Measurements from ENCODE around the gene IL24. TPM values are rescaled to one million over a fixed set of nuclear protein-coding genes. Genes with fewer than 3 reads are reported as not detected.

IL24 gene
- total RNA-seq, 1 donor from 2014 or later, result 0.77 TPM

DNA sequence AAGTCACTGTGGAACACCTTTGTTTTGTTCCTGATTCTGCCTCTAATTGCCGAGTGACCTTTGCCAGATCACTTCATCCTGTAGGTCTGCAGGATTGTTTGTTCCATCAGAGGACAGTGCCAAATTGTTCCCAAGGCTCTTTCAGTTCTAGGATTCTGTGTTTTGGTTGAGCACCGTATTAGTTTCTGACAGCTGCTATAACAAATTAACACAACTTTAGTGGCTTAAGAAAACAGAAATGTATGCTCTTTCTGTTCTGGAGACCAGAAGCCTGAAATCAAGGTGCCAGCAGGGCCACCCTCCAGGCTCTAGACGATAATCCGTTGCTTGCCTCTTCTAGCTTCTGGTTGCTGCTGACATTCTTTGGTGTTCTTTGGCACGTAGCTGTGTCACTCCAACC, 52.4 kb downstream of the IL24 start:
- intact Hi-C loops (cut with micrococcal nuclease), result no loop called here

DNA sequence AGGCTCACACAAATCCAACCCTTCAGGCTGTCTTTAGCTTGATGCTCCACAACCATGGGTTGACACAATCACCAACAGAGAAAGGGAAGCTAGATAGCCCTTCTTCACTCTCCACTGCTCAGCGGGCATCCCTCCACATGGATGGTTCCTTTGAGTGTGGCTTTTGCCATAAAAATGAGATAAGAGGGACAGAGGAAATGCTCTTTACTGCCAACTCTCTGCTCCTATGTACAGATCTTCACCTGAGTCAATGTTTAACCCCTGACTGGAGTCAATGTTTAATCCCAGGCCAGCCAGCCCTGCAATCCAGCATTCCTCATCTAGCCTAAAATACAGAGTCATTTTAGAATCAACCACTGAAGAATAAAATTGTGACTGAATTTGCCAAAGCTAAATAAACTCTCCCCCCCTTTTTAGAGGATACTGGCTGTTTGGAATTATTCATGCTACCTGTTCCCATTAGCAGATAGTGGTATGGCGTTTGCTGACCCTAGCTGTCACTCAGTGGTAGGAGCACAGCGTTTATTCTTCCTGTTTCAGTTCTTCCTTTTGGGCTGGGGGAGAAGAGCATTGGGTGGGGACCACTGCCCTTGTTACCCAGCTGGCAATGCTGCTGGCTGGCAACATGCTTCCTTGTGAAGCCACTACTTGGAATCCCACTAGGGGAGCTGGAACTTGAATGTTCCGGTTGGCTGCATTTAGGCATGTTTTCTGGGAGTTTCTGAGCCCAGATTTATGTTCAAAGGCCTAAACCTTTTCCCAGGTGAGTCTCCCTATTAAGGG, 54.3 kb downstream of the IL24 start:
- intact Hi-C loops (cut with micrococcal nuclease), result no loop called here

DNA sequence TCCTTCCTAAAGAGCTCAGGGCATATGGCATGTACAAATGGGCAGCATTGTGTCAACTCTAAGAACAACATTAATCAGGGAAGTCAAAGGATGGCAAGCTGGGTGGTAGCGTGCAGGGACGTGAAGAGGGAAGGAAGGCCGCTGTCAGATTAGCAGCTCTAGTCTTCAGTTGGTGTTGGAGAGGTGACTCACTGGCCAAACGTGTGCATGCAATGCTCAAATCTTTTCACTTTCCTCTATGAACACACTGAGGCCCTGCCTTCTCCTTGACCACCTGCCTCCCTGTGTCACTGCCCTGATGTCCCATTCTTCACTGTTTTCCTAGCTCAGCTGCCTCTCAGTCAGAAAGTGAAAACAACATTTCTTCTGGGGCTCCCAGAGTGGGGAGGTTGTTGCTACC, 54.9 kb downstream of the IL24 start:
- intact Hi-C loops (cut with micrococcal nuclease), result no loop called here

DNA sequence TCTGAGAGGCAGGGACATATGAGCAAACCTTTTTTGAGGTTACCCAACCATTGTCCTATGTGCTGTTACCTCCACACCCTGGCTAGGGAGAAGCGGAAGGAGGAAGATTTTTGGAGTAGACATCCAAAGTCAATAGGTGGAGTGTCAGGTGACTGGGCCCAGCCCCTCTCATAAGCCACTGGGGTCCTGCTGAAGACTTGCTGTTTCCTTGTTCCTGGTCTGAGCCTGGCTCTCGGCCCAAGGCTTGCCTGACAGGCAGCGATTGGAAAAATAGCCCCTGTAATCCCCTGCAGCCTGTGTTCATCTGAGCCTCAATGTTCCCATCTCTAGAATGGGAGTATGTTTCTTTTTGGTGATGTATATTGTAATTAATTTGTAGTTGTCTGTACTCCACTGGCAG, 55.9 kb downstream of the IL24 start:
- intact Hi-C loops (cut with micrococcal nuclease), result no loop called here

DNA sequence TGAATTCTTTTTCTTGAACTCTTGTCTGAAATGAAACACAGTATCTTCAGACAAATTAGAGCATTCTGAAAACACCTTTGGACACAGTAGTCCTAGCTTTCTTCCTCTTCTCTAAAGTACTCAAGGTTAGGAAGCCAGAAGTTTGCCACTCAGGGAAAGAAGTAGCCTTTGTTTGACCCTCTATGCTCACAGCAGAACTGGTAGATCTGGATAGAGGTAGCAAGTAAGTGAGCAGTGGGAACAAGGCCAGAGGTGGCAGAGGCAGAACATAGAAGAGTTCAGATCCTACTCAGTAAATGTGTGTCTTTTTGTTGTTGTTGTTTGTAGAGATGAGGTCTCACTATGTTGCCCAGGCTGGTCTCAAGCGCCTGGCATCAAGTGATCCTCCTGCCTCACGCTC, 56.4 kb downstream of the IL24 start:
- intact Hi-C loops (cut with micrococcal nuclease), result no loop called here

Other genes with a start within 250 kb of the IL24 start
- gene MAPKAPK2, start 212.5 kb upstream of the IL24 start, total RNA-seq, result 71.4 and 73.3 TPM in 2 replicates
- 0.95 TPM in 1 of 2 replicates, not detected in the other for gene IL19, start 126.7 kb upstream of the IL24 start, total RNA-seq
- 1.00 and 2.6 TPM in 2 replicates for gene IL10, start 124.9 kb upstream of the IL24 start, total RNA-seq
- not detected in 2 replicates for gene IL20, start 31.8 kb upstream of the IL24 start, total RNA-seq
- 75.8 and 77.6 TPM in 2 replicates for gene FCMR, start 24.5 kb downstream of the IL24 start, total RNA-seq
- gene PIGR, start 49.0 kb downstream of the IL24 start, total RNA-seq, result not detected in 2 replicates
- gene FCAMR, start 73.0 kb downstream of the IL24 start, total RNA-seq, result 0.07 TPM in 2 replicates
- not detected in 2 replicates for gene C1orf116, start 135.3 kb downstream of the IL24 start, total RNA-seq
- gene YOD1, start 153.8 kb downstream of the IL24 start, total RNA-seq, result 7.4 and 7.5 TPM in 2 replicates
- gene PFKFB2, start 155.8 kb downstream of the IL24 start, total RNA-seq, result 1.2 and 1.6 TPM in 2 replicates
- gene C4BPB, start 191.4 kb downstream of the IL24 start, total RNA-seq, result 0.57 and 1.1 TPM in 2 replicates
- not detected in 2 replicates for gene C4BPA, start 206.8 kb downstream of the IL24 start, total RNA-seq

Measured in T-helper 2 cell treated with Interferon-gamma antibody and Interleukin-4, amounts not matched to agents 100 ng/mL and 5 ng/mL, for 36 hours (primary cell).